ENCODE results near the gene TTLL9. TPM values are rescaled to one million over a fixed set of nuclear protein-coding genes. Genes with fewer than 3 reads are reported as not detected.
A peak's percentile ranks its signal among the peaks of the same experiment; 100 is the strongest.

TTLL9 gene
- total RNA-seq, 8 experiments from 2014 or later, result 0.76 to 12.0 (median 2.5) TPM

- H3K4me1 ChIP-seq (replicated peaks in 1 of 2), result peaks cover 13 to 18% of the 10 kb centered on the region in 2 donors
- in situ Hi-C loops (cut with MboI; ENCODE audit: low pct_unique_long_range_greater_than_20kb in 2 of 9, low sequenced_read_pairs in 9 of 9, unreplicated experiment in 9 of 9), result loop anchor here in 2 of 9 experiments (25.0 kb wide), 2 partner anchors 238 to 813 kb away; partner anchors contain the start of gene C20orf203 (in 1 of the 2)
- peak in 1 of 8 experiments; percentile 24 for ATAC-seq (replicated peaks in 6 of 8)
- no peak overlapping the region for H3K4me3 ChIP-seq
- H3K27ac ChIP-seq, result no peak overlapping the region
- WGBS, 10 experiments, result 25 to 100% (median 73%) methylated on average over 1 to 10 of the region's 45 CpGs; no CpG with 5 or more reads in 2 of the 10 experiments
Measured at GRCh38 chr20:31849306-31849930, 21.0 kb upstream of the TTLL9 start.

GRCh38 chr20:31851240-31851955 lies 19.0 kb upstream of the TTLL9 start:
- in situ Hi-C loops (cut with MboI; ENCODE audit: low pct_unique_long_range_greater_than_20kb in 2 of 9, low sequenced_read_pairs in 9 of 9, unreplicated experiment in 9 of 9), result loop anchor here in 3 of 9 experiments (10.0 to 25.0 kb wide), 3 partner anchors 103 to 173 kb away; partner anchors contain the start of genes PDRG1 (in 2 of the 3) and XKR7 (in 1 of the 3)
- Histone ChIP-seq H3K4me3 (no peak overlapping the region), H3K27ac (no peak overlapping the region), H3K4me1 (replicated peaks in 1 of 2) (peaks cover 4 to 7% of the 10 kb centered on the region in 2 donors)
- 20 to 100% (median 61%) methylated on average over 1 to 9 of the region's 11 CpGs; no CpG with 5 or more reads in 2 of the 10 experiments for WGBS, 10 experiments
- ATAC-seq (replicated peaks in 6 of 8), result no peak

- no peak overlapping the region for H3K4me3 ChIP-seq
- 22 to 89% (median 77%) methylated on average over 2 to 7 of the region's 7 CpGs; no CpG with 5 or more reads in 3 of the 10 experiments for WGBS, 10 experiments
- H3K4me1 ChIP-seq (replicated peaks in 1 of 2), result peaks cover 4 to 7% of the 10 kb centered on the region in 2 donors
- ATAC-seq (replicated peaks in 6 of 8), result no peak
- in situ Hi-C loops (cut with MboI; ENCODE audit: low pct_unique_long_range_greater_than_20kb in 2 of 9, low sequenced_read_pairs in 9 of 9, unreplicated experiment in 9 of 9), result loop anchor here in 3 of 9 experiments (10.0 to 25.0 kb wide), 3 partner anchors 101 to 171 kb away; partner anchors contain the start of genes PDRG1 (in 2 of the 3) and XKR7 (in 1 of the 3)
- H3K27ac ChIP-seq, result no peak overlapping the region
Measured at GRCh38 chr20:31853481-31853880, 17.0 kb upstream of the TTLL9 start.

GRCh38 chr20:31856516-31856915 lies 13.9 kb upstream of the TTLL9 start:
- ATAC-seq (replicated peaks in 6 of 8), result no peak
- 0 to 100% (median 55%) methylated on average over 1 to 3 of the region's 3 CpGs; no CpG with 5 or more reads in 2 of the 10 experiments for WGBS, 10 experiments
- Histone ChIP-seq H3K4me1 (replicated peaks in 1 of 2) (peaks cover 15 to 20% of the 10 kb centered on the region in 2 donors), H3K27ac (no peak overlapping the region), H3K4me3 (no peak overlapping the region)
- in situ Hi-C loops (cut with MboI; ENCODE audit: low pct_unique_long_range_greater_than_20kb in 2 of 9, low sequenced_read_pairs in 9 of 9, unreplicated experiment in 9 of 9), result loop anchor here in 3 of 9 experiments (10.0 to 25.0 kb wide), 3 partner anchors 98 to 168 kb away; partner anchors contain the start of genes PDRG1 (in 2 of the 3) and XKR7 (in 1 of the 3)

- in situ Hi-C loops (cut with MboI; ENCODE audit: low pct_unique_long_range_greater_than_20kb in 2 of 9, low sequenced_read_pairs in 9 of 9, unreplicated experiment in 9 of 9), result loop anchor here in 3 of 9 experiments (10.0 to 25.0 kb wide), 3 partner anchors 97 to 167 kb away; partner anchors contain the start of genes PDRG1 (in 2 of the 3) and XKR7 (in 1 of the 3)
- 0 to 100% (median 83%) methylated on average over 1 to 10 of the region's 15 CpGs; no CpG with 5 or more reads in 2 of the 10 experiments for WGBS, 10 experiments
- Histone ChIP-seq H3K4me1 (replicated peaks in 1 of 2) (peaks cover 16 to 24% of the 10 kb centered on the region in 2 donors), H3K27ac (no peak overlapping the region), H3K4me3 (no peak overlapping the region)
- no peak for ATAC-seq (replicated peaks in 6 of 8)
Measured at GRCh38 chr20:31857861-31858759, 12.3 kb upstream of the TTLL9 start.

- no peak overlapping the region for H3K4me3 ChIP-seq
Measured at GRCh38 chr20:31858760-31859083, 11.7 kb upstream of the TTLL9 start.

GRCh38 chr20:31859266-31859997 lies 11.0 kb upstream of the TTLL9 start:
- WGBS, 10 experiments, result 23 to 100% (median 76%) methylated on average over 1 to 3 of the region's 5 CpGs; no CpG with 5 or more reads in 6 of the 10 experiments
- in situ Hi-C loops (cut with MboI; ENCODE audit: low pct_unique_long_range_greater_than_20kb in 2 of 9, low sequenced_read_pairs in 9 of 9, unreplicated experiment in 9 of 9), result loop anchor here in 3 of 9 experiments (10.0 to 25.0 kb wide), 3 partner anchors 95 to 165 kb away; partner anchors contain the start of genes PDRG1 (in 2 of the 3) and XKR7 (in 1 of the 3)
- Histone ChIP-seq H3K27ac (no peak overlapping the region), H3K4me1 (replicated peaks in 1 of 2) (peaks cover 16 to 24% of the 10 kb centered on the region in 2 donors), H3K4me3 (no peak overlapping the region)
- ATAC-seq (replicated peaks in 6 of 8), result no peak

More at GRCh38 chr20:31858760-31859083, 11.7 kb upstream of the TTLL9 start:
- ATAC-seq (replicated peaks in 6 of 8), result no peak
- Histone ChIP-seq H3K4me1 (replicated peaks in 1 of 2) (peaks cover 16 to 24% of the 10 kb centered on the region in 2 donors), H3K27ac (no peak overlapping the region)
- 20 to 90% (median 83%) methylated on average over 1 to 2 of the region's 3 CpGs; no CpG with 5 or more reads in 6 of the 10 experiments for WGBS, 10 experiments
- in situ Hi-C loops (cut with MboI; ENCODE audit: low pct_unique_long_range_greater_than_20kb in 2 of 9, low sequenced_read_pairs in 9 of 9, unreplicated experiment in 9 of 9), result loop anchor here in 3 of 9 experiments (10.0 to 25.0 kb wide), 3 partner anchors 96 to 166 kb away; partner anchors contain the start of genes PDRG1 (in 2 of the 3) and XKR7 (in 1 of the 3)

- Histone ChIP-seq H3K4me3 (peak overlapping the region in 1 of 5 donors; percentile 45), H3K27ac (peak overlapping the region in 1 of 2 donors; percentile 82), H3K4me1 (replicated peaks in 1 of 2) (peaks cover 16 to 24% of the 10 kb centered on the region in 2 donors)
- in situ Hi-C loops (cut with MboI; ENCODE audit: low pct_unique_long_range_greater_than_20kb in 2 of 9, low sequenced_read_pairs in 9 of 9, unreplicated experiment in 9 of 9), result loop anchor here in 3 of 9 experiments (10.0 to 25.0 kb wide), 3 partner anchors 95 to 165 kb away; partner anchors contain the start of genes PDRG1 (in 2 of the 3) and XKR7 (in 1 of the 3)
- no peak for ATAC-seq (replicated peaks in 6 of 8)
- WGBS, 10 experiments, result 10 to 80% (median 53%) methylated on average over 1 to 6 of the region's 7 CpGs
Measured at GRCh38 chr20:31859998-31860380, 10.4 kb upstream of the TTLL9 start.

- in situ Hi-C loops (cut with MboI; ENCODE audit: low pct_unique_long_range_greater_than_20kb in 2 of 9, low sequenced_read_pairs in 9 of 9, unreplicated experiment in 9 of 9), result loop anchor here in 1 of 9 experiments (25.0 kb wide), 1 partner anchor 102 kb away; the partner anchor contains the start of genes PDRG1 and XKR7
- Histone ChIP-seq H3K4me1 (replicated peaks in 1 of 2) (peaks cover 16 to 24% of the 10 kb centered on the region in 2 donors), H3K27ac (peak overlapping the region; percentile 82 to 87), H3K4me3 (peak overlapping the region; percentile 42 to 61 (median 45))
- peak in 7 of 8 experiments; percentile 6 to 70 (median 25) for ATAC-seq (replicated peaks in 6 of 8)
- WGBS, 10 experiments, result 0 to 22% (median 11%) methylated on average over 1 to 4 of the region's 15 CpGs; no CpG with 5 or more reads in 3 of the 10 experiments
Measured at GRCh38 chr20:31860390-31861134, 9.9 kb upstream of the TTLL9 start.

GRCh38 chr20:31861135-31861384 lies 9.4 kb upstream of the TTLL9 start:
- ATAC-seq (replicated peaks in 6 of 8), result peak; percentile 29 to 75 (median 71)
- Histone ChIP-seq H3K4me3 (peak overlapping the region; percentile 42 to 61 (median 45)), H3K4me1 (replicated peaks in 1 of 2) (peaks cover 16 to 24% of the 10 kb centered on the region in 2 donors), H3K27ac (peak overlapping the region; percentile 82 to 87)
- WGBS, 10 experiments, result no CpG with 5 or more reads among the region's 20 CpGs
- in situ Hi-C loops (cut with MboI; ENCODE audit: low pct_unique_long_range_greater_than_20kb in 2 of 9, low sequenced_read_pairs in 9 of 9, unreplicated experiment in 9 of 9), result loop anchor here in 1 of 9 experiments (25.0 kb wide), 1 partner anchor 101 kb away; the partner anchor contains the start of genes PDRG1 and XKR7

Data from motor neuron (in vitro differentiated cells).